GM12872 (cell line): Measurements from ENCODE around the gene FGD5.

ENCODE experiments used
- TF ChIP-seq, protein P1 (sequence below): IDR thresholded peaks from 3 replicates; pipeline ENCODE4 v1.5.1; 2011; ENCODE audit warnings: low read depth, mild to moderate bottlenecking, low read length, moderate library complexity; ENCODE audit not compliant: insufficient read depth

The FGD5 gene

GRCh38 chr3:14869917-14870782 is 51.4 kb downstream of the FGD5 start:
- TF ChIP-seq, protein P1, sequence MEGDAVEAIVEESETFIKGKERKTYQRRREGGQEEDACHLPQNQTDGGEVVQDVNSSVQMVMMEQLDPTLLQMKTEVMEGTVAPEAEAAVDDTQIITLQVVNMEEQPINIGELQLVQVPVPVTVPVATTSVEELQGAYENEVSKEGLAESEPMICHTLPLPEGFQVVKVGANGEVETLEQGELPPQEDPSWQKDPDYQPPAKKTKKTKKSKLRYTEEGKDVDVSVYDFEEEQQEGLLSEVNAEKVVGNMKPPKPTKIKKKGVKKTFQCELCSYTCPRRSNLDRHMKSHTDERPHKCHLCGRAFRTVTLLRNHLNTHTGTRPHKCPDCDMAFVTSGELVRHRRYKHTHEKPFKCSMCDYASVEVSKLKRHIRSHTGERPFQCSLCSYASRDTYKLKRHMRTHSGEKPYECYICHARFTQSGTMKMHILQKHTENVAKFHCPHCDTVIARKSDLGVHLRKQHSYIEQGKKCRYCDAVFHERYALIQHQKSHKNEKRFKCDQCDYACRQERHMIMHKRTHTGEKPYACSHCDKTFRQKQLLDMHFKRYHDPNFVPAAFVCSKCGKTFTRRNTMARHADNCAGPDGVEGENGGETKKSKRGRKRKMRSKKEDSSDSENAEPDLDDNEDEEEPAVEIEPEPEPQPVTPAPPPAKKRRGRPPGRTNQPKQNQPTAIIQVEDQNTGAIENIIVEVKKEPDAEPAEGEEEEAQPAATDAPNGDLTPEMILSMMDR: no peak

DNA sequence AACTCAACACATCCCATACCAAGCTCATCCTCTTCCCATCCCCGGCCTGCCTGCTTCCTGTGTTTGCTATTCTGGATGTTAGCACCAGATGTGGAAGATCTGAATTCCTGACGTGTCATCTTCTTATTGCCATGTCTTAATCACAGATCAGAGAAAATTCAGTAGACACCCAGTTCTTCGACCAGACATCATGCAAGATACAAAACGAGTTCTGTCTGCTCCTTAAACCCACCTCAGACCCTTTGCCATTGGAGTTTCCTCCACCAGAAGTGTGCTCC is 52.0 kb downstream of the FGD5 start:
- TF ChIP-seq, protein P1: no peak

DNA sequence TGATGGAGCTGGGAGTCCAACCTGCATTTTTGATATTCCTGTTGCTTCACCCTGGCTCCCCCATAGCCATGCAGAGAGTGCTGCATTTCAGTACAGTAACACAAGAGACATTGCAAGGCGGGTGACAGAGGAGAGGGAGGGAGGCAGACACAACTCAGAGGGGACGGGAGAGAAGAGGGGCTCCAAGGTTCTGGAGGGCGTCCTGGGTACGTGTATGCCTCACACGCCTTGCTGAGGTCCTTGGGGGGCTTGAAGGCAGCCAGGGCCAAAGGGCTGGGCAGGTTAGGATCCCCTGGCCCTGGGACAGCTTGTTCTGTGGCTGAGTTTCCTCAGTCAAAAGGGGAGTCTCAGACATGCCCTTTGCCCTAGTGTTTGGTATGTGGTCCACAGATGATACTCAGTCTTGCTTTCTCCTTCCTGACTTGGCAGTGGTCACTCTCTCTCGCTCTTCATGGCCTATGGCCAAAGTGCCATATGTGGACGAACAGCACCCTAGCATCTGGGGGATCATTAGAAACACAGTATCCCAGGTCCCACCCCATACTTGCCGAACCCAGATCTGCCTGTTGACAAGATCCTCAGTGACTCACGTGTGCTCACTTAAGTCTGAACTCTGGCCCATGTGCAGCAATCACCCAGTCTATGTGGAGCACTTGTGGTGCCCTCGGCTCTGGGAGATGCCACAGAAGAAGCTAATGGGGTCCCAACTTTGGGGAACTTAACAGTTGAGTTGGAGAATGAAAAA is 52.9 kb downstream of the FGD5 start:
- TF ChIP-seq, protein P1: no peak

DNA sequence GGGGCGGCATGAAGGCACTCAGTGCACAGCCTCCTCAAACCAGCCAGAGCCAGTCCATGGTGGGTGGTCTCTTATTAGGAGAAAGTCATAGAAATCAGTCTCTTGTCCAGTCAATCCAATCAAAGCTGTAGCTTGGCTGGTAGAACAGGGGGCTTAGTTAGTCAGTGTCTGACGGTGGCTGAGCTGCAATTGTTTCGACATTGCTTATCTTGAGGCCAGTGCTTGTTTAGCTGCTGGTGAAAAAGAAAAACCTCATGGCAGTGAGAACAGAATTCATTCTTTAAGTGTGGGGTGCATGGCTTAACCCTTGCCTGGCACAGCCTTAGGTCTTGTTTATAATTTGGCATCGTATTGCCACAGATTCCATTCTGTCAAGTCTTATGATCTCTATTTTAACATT is 53.9 kb downstream of the FGD5 start:
- TF ChIP-seq, protein P1: no peak

- TF ChIP-seq, protein P1: no peak
These were observed 56.0 kb downstream of the FGD5 start for GRCh38 chr3:14874784-14875183.

DNA sequence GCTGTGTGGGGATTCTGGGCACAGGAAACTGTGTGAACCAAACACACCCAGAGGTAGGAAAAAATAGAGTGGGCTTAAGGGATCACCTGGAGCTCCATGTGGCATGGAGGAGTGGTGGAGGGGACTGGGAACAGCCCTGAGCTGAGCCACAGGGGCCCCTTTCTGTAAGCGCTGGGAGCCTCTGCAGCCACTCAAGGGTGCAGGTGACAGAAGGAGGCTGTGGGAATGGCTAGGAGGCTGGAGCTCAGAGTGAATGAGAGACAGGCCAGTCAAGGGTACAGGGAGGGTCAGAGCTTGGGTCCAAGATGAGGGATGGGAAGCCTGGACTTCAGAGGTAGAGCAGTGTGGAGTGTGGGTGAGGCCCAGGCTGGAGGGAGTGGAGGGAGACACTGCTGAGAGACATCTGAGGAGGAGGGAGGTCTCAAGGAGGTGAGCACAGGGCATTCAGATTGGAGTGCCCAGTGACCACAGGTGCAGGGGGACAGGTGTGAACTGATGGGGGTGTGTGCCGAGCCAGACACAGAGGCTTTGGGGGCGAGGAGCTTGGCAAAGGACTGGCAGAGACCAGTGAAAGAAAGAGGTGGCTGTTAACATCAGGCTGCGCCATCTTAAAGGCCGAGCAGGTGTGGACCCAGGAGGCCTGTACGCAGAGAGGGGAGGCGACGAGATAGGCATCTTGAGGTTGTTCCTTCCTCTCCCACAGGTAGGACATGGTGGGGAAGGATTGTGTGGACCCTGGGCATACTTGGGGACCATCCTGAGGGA is 56.8 kb downstream of the FGD5 start:
- TF ChIP-seq, protein P1: no peak

GRCh38 chr3:14876921-14877333 is 58.2 kb downstream of the FGD5 start:
- TF ChIP-seq, protein P1: no peak
